ENCODE data around the gene NANS. TPM values are rescaled to one million over a fixed set of nuclear protein-coding genes. Genes with fewer than 3 reads are reported as not detected.

The NANS gene
- total and polyA plus RNA-seq, 4 donors, result 23.4 to 55.4 (median 42.8) TPM

DNA sequence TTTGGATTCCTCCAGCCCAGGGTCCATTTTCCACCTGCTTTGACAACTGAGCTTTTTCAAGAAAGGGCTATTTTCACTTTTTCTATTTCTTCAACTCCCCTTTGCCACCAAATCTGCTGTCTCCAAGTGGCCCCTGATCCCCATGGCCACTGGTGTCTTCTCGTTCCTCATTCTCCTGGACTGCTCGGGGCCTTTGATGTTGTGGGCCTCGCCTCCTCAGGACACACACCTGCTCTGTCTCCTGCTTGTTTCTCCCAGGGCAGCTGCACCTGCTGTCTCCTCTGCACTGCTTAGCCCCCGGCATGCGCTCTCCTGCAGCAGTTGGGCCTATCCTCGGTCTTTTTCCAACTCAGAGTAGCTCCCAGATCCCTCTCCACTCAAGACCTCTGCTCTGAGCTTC lies 16.3 kb upstream of the NANS start:
- TF ChIP-seq EGR1 (IDR thresholded peaks at IDR 0.05; ENCODE audit: low read depth in 2 of 2) (no peak), HNF4G (IDR thresholded peaks at IDR 0.05) (no peak), REST (IDR thresholded peaks at IDR 0.05) (no peak), FOXA1 (IDR thresholded peaks at IDR 0.05) (no peak), JUND (IDR thresholded peaks at IDR 0.05) (no peak)
- 89% methylated on average over 6 of the region's 6 CpGs for WGBS
- Histone ChIP-seq H3K9ac (ENCODE audit: low read depth in 1 of 2, low read length in 2 of 2) (no peak overlapping the region), H3K9me3 (ENCODE audit: control insufficient read depth in 4 of 4, low read length in 3 of 4) (no peaks in the 10 kb centered on the region), H3K4me3 (ENCODE audit: low read depth in 1 of 3, low read length in 3 of 3) (no peak overlapping the region), H3K27me3 (ENCODE audit: control insufficient read depth in 4 of 4, insufficient read depth in 4 of 4, low read length in 3 of 4) (no peaks in the 10 kb centered on the region), H3K36me3 (ENCODE audit: control insufficient read depth in 4 of 4, insufficient read depth in 3 of 4, low read depth in 1 of 4, low read length in 3 of 4) (no peaks in the 10 kb centered on the region), H3K4me1 (ENCODE audit: control insufficient read depth in 4 of 4, insufficient read depth in 4 of 4, low read length in 3 of 4) (no peaks in the 10 kb centered on the region), H3K27ac (ENCODE audit: low read depth in 1 of 2, low read length in 2 of 2) (no peak overlapping the region)
- no peak for DNase-seq (ENCODE audit: low spot score)

DNA sequence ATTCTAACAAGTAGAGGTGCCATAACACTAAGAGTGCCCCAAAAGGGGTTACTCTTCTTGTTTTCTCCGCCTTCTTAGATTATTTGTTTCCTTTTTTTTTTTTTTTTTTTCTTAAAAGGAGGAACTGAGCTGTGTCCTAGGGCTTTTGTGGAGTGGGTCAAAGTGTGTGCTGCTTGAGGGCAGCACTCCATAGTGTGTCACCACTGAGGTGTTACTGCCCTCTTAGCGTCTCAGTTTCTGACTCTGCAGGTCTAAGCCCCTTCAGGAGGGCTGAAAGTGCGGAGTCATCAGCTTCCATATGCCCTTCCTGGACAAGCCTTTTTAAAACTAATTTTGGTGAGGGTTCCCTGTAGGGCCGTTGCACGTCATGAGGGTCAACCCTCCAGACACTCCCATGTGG lies 12.6 kb upstream of the NANS start:
- Histone ChIP-seq H3K27ac (ENCODE audit: low read depth in 1 of 2, low read length in 2 of 2) (no peak overlapping the region), H3K36me3 (ENCODE audit: control insufficient read depth in 4 of 4, insufficient read depth in 3 of 4, low read depth in 1 of 4, low read length in 3 of 4) (no peaks in the 10 kb centered on the region), H3K4me3 (ENCODE audit: low read depth in 1 of 3, low read length in 3 of 3) (no peak overlapping the region), H3K27me3 (ENCODE audit: control insufficient read depth in 4 of 4, insufficient read depth in 4 of 4, low read length in 3 of 4) (no peaks in the 10 kb centered on the region), H3K9ac (ENCODE audit: low read depth in 1 of 2, low read length in 2 of 2) (no peak overlapping the region), H3K9me3 (ENCODE audit: control insufficient read depth in 4 of 4, low read length in 3 of 4) (no peaks in the 10 kb centered on the region), H3K4me1 (ENCODE audit: control insufficient read depth in 4 of 4, insufficient read depth in 4 of 4, low read length in 3 of 4) (no peaks in the 10 kb centered on the region)
- 72% methylated on average over 5 of the region's 5 CpGs for WGBS
- TF ChIP-seq REST (IDR thresholded peaks at IDR 0.05) (no peak), MAX (IDR thresholded peaks at IDR 0.05) (no peak), FOXA1 (IDR thresholded peaks at IDR 0.05) (no peak), TAF1 (conservative IDR thresholded peaks at IDR 0.05) (no peak), ZBTB33 (IDR thresholded peaks at IDR 0.05) (no peak), JUND (IDR thresholded peaks at IDR 0.05) (no peak), GABPA (IDR thresholded peaks at IDR 0.05 in 1 of 2, conservative IDR thresholded peaks at IDR 0.05 in 1 of 2) (no peak), ATF3 (IDR thresholded peaks at IDR 0.05) (no peak)
- no peak for DNase-seq (ENCODE audit: low spot score)
